Mesendoderm (in vitro differentiated cells): ENCODE measurements around the gene SP110.

ENCODE experiments used
- DNase-seq: peaks from one replicate; pipeline ENCODE4 v3.0.0; 2013
- H2AK5ac ChIP-seq: 2 replicates; pipeline ENCODE4 v1.6.1; 2013; ENCODE audit warnings: low read length, inconsistent platforms
- H2BK120ac ChIP-seq: 2 replicates; pipeline ENCODE4 v1.6.1; 2013; ENCODE audit warnings: low read depth, mild to moderate bottlenecking, low read length, moderate library complexity, mixed read lengths
- H2BK15ac ChIP-seq: replicated peaks from 2 replicates; pipeline ENCODE4 v1.6.1; 2013; ENCODE audit warnings: low read depth, mild to moderate bottlenecking, moderate library complexity
- H2BK5ac ChIP-seq: 2 replicates; pipeline ENCODE4 v1.6.1; 2013; ENCODE audit warnings: low read length, inconsistent platforms
- H3K18ac ChIP-seq: 2 replicates; pipeline ENCODE4 v1.6.1; 2013; ENCODE audit warnings: mild to moderate bottlenecking, low read length, mixed read lengths
- H3K23ac ChIP-seq: one replicate; pipeline ENCODE4 v1.6.1; 2013; ENCODE audit warnings: low read length
- H3K27ac ChIP-seq: 2 replicates; pipeline ENCODE4 v1.5.1; 2013; ENCODE audit warnings: low read depth, mild to moderate bottlenecking, inconsistent platforms, low read length, moderate library complexity
- H3K27me3 ChIP-seq: 2 replicates; pipeline ENCODE4 v1.6.1; 2013; ENCODE audit warnings: low read length, control low read depth, mild to moderate bottlenecking, inconsistent platforms; ENCODE audit not compliant: insufficient read depth, poor library complexity
- H3K36me3 ChIP-seq: 2 replicates; pipeline ENCODE4 v1.6.1; 2013; ENCODE audit warnings: low read length, inconsistent platforms; ENCODE audit not compliant: control insufficient read depth, insufficient read depth
- H3K4ac ChIP-seq: one replicate; pipeline ENCODE4 v1.6.1; 2013; ENCODE audit warnings: low read depth, mild to moderate bottlenecking, low read length, moderate library complexity
- H3K4me1 ChIP-seq: 2 replicates; pipeline ENCODE4 v1.6.1; 2013; ENCODE audit warnings: low read depth, low read length, inconsistent platforms; ENCODE audit not compliant: control insufficient read depth
- H3K4me2 ChIP-seq: 2 replicates; pipeline ENCODE4 v1.6.1; 2013; ENCODE audit warnings: low read length
- H3K4me3 ChIP-seq: 2 replicates; pipeline ENCODE4 v1.5.1; 2013; ENCODE audit warnings: mild to moderate bottlenecking, low read length
- H3K56ac ChIP-seq: one replicate; pipeline ENCODE4 v1.6.1; 2013; ENCODE audit warnings: low read length
- H3K79me1 ChIP-seq: 2 replicates; pipeline ENCODE4 v1.6.1; 2013; ENCODE audit warnings: low read length, inconsistent platforms
- H3K79me2 ChIP-seq: 2 replicates; pipeline ENCODE4 v1.6.1; 2013; ENCODE audit warnings: mild to moderate bottlenecking, low read length; ENCODE audit not compliant: control insufficient read depth, insufficient read depth
- H3K9ac ChIP-seq: 2 replicates; pipeline ENCODE4 v1.6.1; 2013; ENCODE audit warnings: low read length, inconsistent platforms
- H4K5ac ChIP-seq: one replicate; pipeline ENCODE4 v1.6.1; 2013; ENCODE audit warnings: low read length
- H4K8ac ChIP-seq: one replicate; pipeline ENCODE4 v1.6.1; 2013; ENCODE audit warnings: low read depth, mild to moderate bottlenecking, control low read depth, low read length, moderate library complexity
- WGBS: extraction: QIAGEN DNeasy Blood & Tissue Kit; methylation state at CpG from one replicate; pipeline ENCODE4 v1.1.7; 2013; ENCODE audit warnings: low lambda C conversion rate, missing lambda C conversion rate; ENCODE audit not compliant: insufficient coverage; ENCODE audit errors: extremely low coverage; 5-methylcytosine and 5-hydroxymethylcytosine counted together

SP110 gene

DNA sequence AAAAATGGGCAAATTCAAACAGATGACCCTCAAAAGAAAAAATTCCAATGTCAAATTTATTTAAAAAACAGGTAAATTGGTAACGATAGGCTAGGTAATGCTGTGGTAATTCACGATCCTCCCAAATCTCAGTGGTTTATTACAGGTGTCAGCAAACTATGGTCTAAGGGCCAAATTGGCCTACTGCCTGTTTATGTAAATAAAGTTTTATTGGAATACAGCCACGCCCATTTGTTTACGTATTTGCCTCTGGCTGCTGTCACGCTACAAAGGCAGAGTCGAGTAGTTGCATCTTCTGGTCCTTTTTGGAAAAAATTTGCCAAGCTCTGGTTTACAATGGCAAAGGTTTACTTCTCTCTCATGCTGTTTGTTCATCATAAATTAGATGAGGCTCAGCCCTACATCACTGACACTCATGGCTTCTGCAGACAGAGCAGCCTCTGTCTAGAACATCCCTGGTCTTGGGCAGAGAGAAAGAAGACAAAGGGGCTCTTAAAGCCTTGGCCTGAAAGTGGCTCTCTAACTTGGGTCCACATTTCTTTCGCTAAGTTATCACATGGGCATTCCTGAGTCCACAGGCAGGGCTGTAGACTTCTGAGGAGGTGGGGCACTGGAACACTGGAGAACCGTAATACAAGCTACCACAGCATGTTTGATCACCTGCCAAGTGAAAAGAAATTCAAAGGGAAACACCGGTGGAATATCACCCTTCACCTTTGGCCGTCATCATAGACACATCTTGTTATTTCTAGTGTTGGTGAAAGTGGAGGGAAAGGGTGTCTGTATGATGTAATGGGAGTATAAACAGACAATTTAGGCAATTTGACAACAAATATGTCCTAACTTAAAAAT, 34.8 kb downstream of the SP110 start:
- Histone ChIP-seq H3K9ac (no peak overlapping the region), H2BK15ac (no peak overlapping the region), H3K79me1 (no peaks in the 10 kb centered on the region), H4K5ac (no peak overlapping the region), H3K23ac (no peak overlapping the region), H4K8ac (no peak overlapping the region), H3K27ac (no peak overlapping the region), H3K27me3 (no peaks in the 10 kb centered on the region), H3K79me2 (no peaks in the 10 kb centered on the region), H3K4me1 (no peaks in the 10 kb centered on the region), H3K36me3 (no peaks in the 10 kb centered on the region), H3K4ac (no peak overlapping the region), H2BK5ac (no peak overlapping the region), H3K18ac (no peak overlapping the region), H3K56ac (no peak overlapping the region), H3K4me3 (no peak overlapping the region), H2AK5ac (no peak overlapping the region), H3K4me2 (no peak overlapping the region), H2BK120ac (no peak overlapping the region)
- no peak for DNase-seq
- no CpG with 5 or more reads among the region's 10 CpGs for WGBS

DNA sequence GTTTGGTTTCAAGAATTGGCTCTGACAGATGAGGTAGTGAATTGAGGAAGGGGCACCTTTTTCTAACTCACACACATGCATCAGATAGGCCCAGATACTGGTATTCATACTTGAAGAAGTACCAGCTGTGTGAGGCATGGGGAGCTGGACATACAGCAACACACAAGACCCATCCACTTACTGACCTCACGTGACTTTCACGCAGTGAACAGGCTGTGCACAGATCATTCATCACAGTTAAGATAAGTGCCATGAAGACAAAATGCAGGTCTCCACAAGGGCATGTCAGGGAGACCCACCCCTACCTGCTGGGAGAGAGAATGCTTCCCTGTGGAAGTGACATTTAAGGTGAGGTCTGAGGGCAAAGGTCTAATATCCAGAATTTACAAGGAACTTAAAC, 38.6 kb downstream of the SP110 start:
- Histone ChIP-seq H3K79me2 (no peaks in the 10 kb centered on the region), H3K79me1 (no peaks in the 10 kb centered on the region), H3K4ac (no peak overlapping the region), H2BK15ac (no peak overlapping the region), H3K9ac (no peak overlapping the region), H3K4me2 (no peak overlapping the region), H4K8ac (no peak overlapping the region), H2BK120ac (no peak overlapping the region), H2BK5ac (no peak overlapping the region), H3K4me3 (no peak overlapping the region), H3K18ac (no peak overlapping the region), H3K27me3 (no peaks in the 10 kb centered on the region), H3K4me1 (no peaks in the 10 kb centered on the region), H4K5ac (no peak overlapping the region), H3K27ac (no peak overlapping the region), H3K36me3 (no peaks in the 10 kb centered on the region), H3K23ac (no peak overlapping the region), H2AK5ac (no peak overlapping the region), H3K56ac (no peak overlapping the region)
- no peak for DNase-seq
- no CpG with 5 or more reads among the region's 2 CpGs for WGBS

DNA sequence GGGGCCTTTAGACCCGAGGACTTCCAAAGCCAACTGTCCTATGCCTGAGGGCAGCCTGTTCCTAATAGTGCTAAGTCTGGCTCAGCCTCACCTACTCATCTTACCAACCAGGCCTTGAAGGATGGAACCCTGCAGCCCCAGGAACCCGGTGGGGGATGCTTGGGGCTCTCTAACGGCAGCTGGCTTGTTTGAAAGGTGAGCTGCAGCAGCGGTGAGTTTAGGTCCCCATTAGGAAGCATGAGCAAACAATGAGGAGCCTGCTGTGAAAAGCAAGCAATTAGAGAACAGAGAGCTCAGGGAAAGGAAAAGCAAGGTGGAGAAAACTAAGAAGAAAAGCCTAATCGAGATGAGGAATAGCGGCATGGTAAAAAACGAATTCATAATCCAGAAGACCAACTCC, 39.9 kb downstream of the SP110 start:
- Histone ChIP-seq H3K4me3 (no peak overlapping the region), H3K9ac (no peak overlapping the region), H4K5ac (no peak overlapping the region), H3K4me2 (no peak overlapping the region), H3K79me2 (no peaks in the 10 kb centered on the region), H3K27me3 (no peaks in the 10 kb centered on the region), H3K79me1 (no peaks in the 10 kb centered on the region), H2BK5ac (no peak overlapping the region), H3K36me3 (no peaks in the 10 kb centered on the region), H3K18ac (no peak overlapping the region), H4K8ac (no peak overlapping the region), H3K4me1 (no peaks in the 10 kb centered on the region), H2AK5ac (no peak overlapping the region), H2BK15ac (no peak overlapping the region), H3K27ac (no peak overlapping the region), H3K23ac (no peak overlapping the region), H2BK120ac (no peak overlapping the region), H3K56ac (no peak overlapping the region), H3K4ac (no peak overlapping the region)
- no CpG with 5 or more reads among the region's 7 CpGs for WGBS
- peak; percentile 12 for DNase-seq

DNA sequence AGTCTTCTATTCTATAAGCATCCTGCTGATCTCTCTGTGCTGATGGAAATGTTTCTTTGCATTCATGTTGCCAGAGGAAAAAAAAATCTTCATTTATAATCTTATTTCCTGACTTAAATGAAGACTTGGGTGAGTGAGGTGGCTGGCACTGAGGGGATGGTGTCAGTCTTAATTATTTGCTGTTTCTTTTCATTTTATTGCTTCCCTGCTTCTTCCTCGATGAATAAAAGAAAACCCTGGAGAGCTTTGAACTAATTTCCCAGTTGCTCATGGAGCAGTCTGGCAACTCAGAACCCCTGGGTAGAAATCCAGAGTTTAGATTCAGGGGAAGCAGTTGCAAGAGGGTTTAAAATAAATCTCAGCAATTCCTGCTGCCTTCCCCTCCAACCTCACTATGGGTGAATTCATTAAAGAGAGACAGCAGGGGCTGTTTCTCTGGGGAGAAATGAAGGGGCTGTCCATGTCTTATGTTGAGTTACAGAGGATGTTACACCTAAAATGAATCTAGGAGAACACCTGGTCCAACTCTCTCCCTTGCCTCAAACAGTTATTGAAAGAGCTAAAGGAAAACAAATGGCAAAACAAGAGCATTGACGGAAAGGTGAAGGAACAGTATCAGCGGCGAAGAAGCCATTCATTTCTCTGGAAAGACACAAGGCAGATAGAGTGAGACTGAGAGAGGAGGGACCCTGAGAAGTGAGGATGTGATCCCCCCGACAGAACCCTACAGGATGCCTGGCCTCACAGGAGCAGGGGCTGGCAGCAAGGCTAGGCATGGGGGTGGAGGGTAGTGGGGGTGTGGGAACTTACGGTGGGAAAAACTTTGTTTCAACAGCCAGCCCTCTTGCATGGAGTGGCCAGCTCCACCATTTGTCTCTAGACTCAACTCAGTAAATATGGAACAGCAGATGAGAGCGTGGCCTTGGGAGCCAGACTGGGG, 41.0 kb downstream of the SP110 start:
- Histone ChIP-seq H3K27ac (no peak overlapping the region), H3K9ac (no peak overlapping the region)
- no CpG with 5 or more reads among the region's 7 CpGs for WGBS

DNA sequence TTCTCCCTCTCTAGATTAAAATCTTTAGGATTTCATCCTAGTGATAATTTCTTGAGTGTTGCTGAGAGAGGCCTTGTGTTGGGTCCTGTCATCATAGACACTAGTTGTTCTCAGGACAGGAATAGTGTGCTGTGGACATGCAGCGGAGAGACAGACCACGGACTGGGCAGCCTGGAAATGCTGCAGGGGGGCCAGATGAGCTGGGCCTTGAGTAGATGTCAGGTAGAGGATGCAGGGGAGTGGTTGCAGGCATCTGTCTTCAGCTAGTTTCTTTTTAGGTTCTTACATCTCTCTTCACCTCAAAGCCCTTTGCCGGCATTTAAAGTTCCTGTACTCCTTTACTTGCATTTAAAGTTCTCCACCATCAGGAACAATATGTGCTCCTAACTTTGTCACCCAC, 42.8 kb downstream of the SP110 start:
- Histone ChIP-seq H3K4ac (no peak overlapping the region), H3K56ac (no peak overlapping the region), H3K4me2 (no peak overlapping the region), H2BK120ac (no peak overlapping the region), H4K5ac (no peak overlapping the region), H3K79me1 (no peaks in the 10 kb centered on the region), H2BK15ac (no peak overlapping the region), H3K4me1 (no peaks in the 10 kb centered on the region), H3K27me3 (no peaks in the 10 kb centered on the region), H3K9ac (no peak overlapping the region), H2AK5ac (no peak overlapping the region), H3K18ac (no peak overlapping the region), H4K8ac (no peak overlapping the region), H2BK5ac (no peak overlapping the region), H3K27ac (no peak overlapping the region), H3K4me3 (no peak overlapping the region), H3K79me2 (no peaks in the 10 kb centered on the region), H3K23ac (no peak overlapping the region), H3K36me3 (no peaks in the 10 kb centered on the region)
- no CpG with 5 or more reads among the region's 3 CpGs for WGBS
- no peak for DNase-seq

More for the DNA sequence above, 41.0 kb downstream of the SP110 start:
- H2BK120ac ChIP-seq = no peak overlapping the region
- H3K79me1 ChIP-seq = no peaks in the 10 kb centered on the region
- H3K4me3 ChIP-seq = no peak overlapping the region
- no peaks in the 10 kb centered on the region for H3K36me3 ChIP-seq
- no peaks in the 10 kb centered on the region for H3K79me2 ChIP-seq
- H2AK5ac ChIP-seq = no peak overlapping the region
- H2BK15ac ChIP-seq = no peak overlapping the region
- no peak for DNase-seq
- no peak overlapping the region for H3K4me2 ChIP-seq
- no peak overlapping the region for H4K5ac ChIP-seq
- H3K27me3 ChIP-seq = no peaks in the 10 kb centered on the region
- H2BK5ac ChIP-seq = no peak overlapping the region
- no peak overlapping the region for H3K18ac ChIP-seq
- no peak overlapping the region for H3K23ac ChIP-seq
- no peak overlapping the region for H3K4ac ChIP-seq
- H4K8ac ChIP-seq = no peak overlapping the region
- H3K56ac ChIP-seq = no peak overlapping the region
- no peaks in the 10 kb centered on the region for H3K4me1 ChIP-seq
